ENCODE results near the gene ZDHHC13. TPM values are rescaled to one million over a fixed set of nuclear protein-coding genes. Genes with fewer than 3 reads are reported as not detected.

ZDHHC13 gene
- total and polyA plus RNA-seq, 9 of the 15 experiments (the other 6 are each of a cell fraction or from before 2014, with no cell fraction given) = 4.7 to 18.6 (median 10.0) TPM

- H3K27me3 ChIP-seq (ENCODE audit: control insufficient read depth in 2 of 2, insufficient read depth in 2 of 2, low read length in 2 of 2) = no peaks in the 10 kb centered on the region
- DNase-seq (ENCODE audit: extremely low read depth in 1 of 4, low spot score in 3 of 4) (no peak), ATAC-seq (no peak), FAIRE-seq (no peak)
- no peak overlapping the region for H3K9ac ChIP-seq (ENCODE audit: insufficient read depth in 1 of 2, low read depth in 2 of 2, low read length in 2 of 2)
- no peaks in the 10 kb centered on the region for H3K9me1 ChIP-seq (ENCODE audit: control insufficient read depth, insufficient read depth, low read length)
- H3K79me2 ChIP-seq (ENCODE audit: control insufficient read depth, insufficient read depth, low read length) = no peaks in the 10 kb centered on the region
- peaks cover 28% of the 10 kb centered on the region for H3K36me3 ChIP-seq (ENCODE audit: control insufficient read depth, insufficient read depth, low read length)
- CTCF ChIA-PET (ENCODE audit: low intra/inter-chr PET ratio) = interaction anchor here (1.1 kb wide), 1 partner anchor 393 kb away, joined by 3 read pairs; no protein-coding TSS in a partner anchor
- no peaks in the 10 kb centered on the region for H3K9me3 ChIP-seq (replicated peaks; ENCODE audit: control insufficient read depth, insufficient read depth, low read depth, low read length)
- no TSS peak for BruUV-seq (replicated peaks)
- H3K4me1 ChIP-seq (replicated peaks in 1 of 2; ENCODE audit: control insufficient read depth in 2 of 2, insufficient read depth in 2 of 2, low read length in 2 of 2) = no peaks in the 10 kb centered on the region; a peak in 1 of 5 replicates
- 84% methylated on average over 6 of the region's 6 CpGs for WGBS (ENCODE audit: insufficient coverage, low coverage, missing lambda C conversion rate)
- peak; percentile 21 to 37; a peak in 3 of 4 replicates for TF ChIP-seq RAD21 (CRISPR knock-in tag; conservative IDR thresholded peaks at IDR 0.05 in 1 of 2, IDR thresholded peaks at IDR 0.05 in 1 of 2)
- TF ChIP-seq CTCF (IDR thresholded peaks at IDR 0.05 in 2 of 3, conservative IDR thresholded peaks at IDR 0.05 in 1 of 3; ENCODE audit: insufficient read depth in 2 of 3, low read depth in 1 of 3, low read length in 3 of 3) = 0 out of 6 replicates have a peak, but pooled peaks of 1 of the 3 experiments have one; percentile 13
- TF ChIP-seq ZC3H8 (IDR thresholded peaks at IDR 0.05) = no peak
- no peak overlapping the region for H2AFZ ChIP-seq (ENCODE audit: low read depth, low read length)
- in situ Hi-C loops (cut with MboI) (no loop called here), intact Hi-C loops (cut with micrococcal nuclease) (no loop called here)
- no peak overlapping the region for H3K27ac ChIP-seq (ENCODE audit: extremely low read depth, low read depth, low read length)
- no peak overlapping the region for H3K4me3 ChIP-seq
- H3K4me2 ChIP-seq (ENCODE audit: insufficient read depth, low read length) = no peak overlapping the region
- POLR2A ChIA-PET = interaction anchor here (1.2 kb wide), 1 partner anchor 9 kb away, joined by 4 read pairs; no protein-coding TSS in a partner anchor
- no peaks in the 10 kb centered on the region for H4K20me1 ChIP-seq (replicated peaks; ENCODE audit: control insufficient read depth, insufficient read depth, low read length)
Measured at GRCh38 chr11:19160847-19161246, 43.9 kb downstream of the ZDHHC13 start.

All from K562 (cell line).